B cell (primary cell): Measurements from ENCODE around the gene RBM19. TPM values are rescaled to one million over a fixed set of nuclear protein-coding genes. Genes with fewer than 3 reads are reported as not detected.

ENCODE experiments used
- ATAC-seq: fragments of 200-7000 bp; cut with Tn5 transposase; one replicate; pipeline ENCODE4 v1.10.0; 2021; ENCODE audit warnings: low read depth, mild to moderate bottlenecking, moderate number of reproducible peaks, moderate library complexity
- CTCF ChIA-PET: fragments of 350-600 bp; sonication (Branson Sonifier 250); formaldehyde crosslinking; loops from one replicate; lab custom pipeline; 2021; ENCODE audit warnings: antibody characterized with exemption, inconsistent platforms; lab: Charles Lee
- POLR2A ChIA-PET: fragments of 350-600 bp; sonication (Branson Sonifier 250); formaldehyde crosslinking; loops from one replicate; lab custom pipeline; 2021; ENCODE audit warnings: antibody characterized with exemption; lab: Charles Lee
- DNase-seq: peaks from one replicate; pipeline ENCODE4 v3.0.0; 2013
- H2AFZ ChIP-seq: 2 replicates; pipeline ENCODE4 v1.6.1; 2012; ENCODE audit warnings: mild to moderate bottlenecking, low read depth, low read length; ENCODE audit not compliant: insufficient read depth, poor library complexity, severe bottlenecking
- H3K27ac ChIP-seq, 2 donors: 1 replicate in 1 of 2; 2 replicates in 1 of 2; pipeline ENCODE4 v1.5.1; 2012 to 2013; ENCODE audit warnings: low read length in 2 of 2, mild to moderate bottlenecking in 2 of 2, moderate library complexity in 1 of 2
- H3K27me3 ChIP-seq, 4 experiments: fragments of 200-600 bp in 1 of 4; sonication (generic) in 1 of 4; replicated peaks in 1 of 4; 1 replicate in 2 of 4; 2 replicates in 2 of 4; pipeline versions ENCODE4 v1.6.1 to v1.7.0; 2013 to 2016; ENCODE audit warnings: low read length in 3 of 4, mild to moderate bottlenecking in 2 of 4, mixed read lengths in 1 of 4, moderate library complexity in 1 of 4; ENCODE audit not compliant: insufficient read depth in 4 of 4, control insufficient read depth in 3 of 4; ENCODE audit errors: control extremely low read depth in 1 of 4
- H3K36me3 ChIP-seq, 2 experiments: replicated peaks in 1 of 2; 1 replicate in 1 of 2; 2 replicates in 1 of 2; pipeline versions ENCODE4 v1.6.1 to v1.7.1; 2013; ENCODE audit warnings: low read length in 1 of 2; ENCODE audit not compliant: insufficient read depth in 2 of 2, control insufficient read depth in 1 of 2; ENCODE audit errors: control extremely low read depth in 1 of 2, extremely low read depth in 1 of 2
- H3K4me1 ChIP-seq, 2 donors: fragments of 200-600 bp in 1 of 2; sonication (generic) in 1 of 2; 1 replicate in 1 of 2; 2 replicates in 1 of 2; pipeline versions ENCODE4 v1.5.1 to v1.6.1; 2013 to 2017; ENCODE audit warnings: low read length in 2 of 2; ENCODE audit not compliant: control insufficient read depth in 2 of 2, insufficient read depth in 2 of 2
- H3K4me2 ChIP-seq: replicated peaks from 2 replicates; pipeline ENCODE3; 2012; ENCODE audit warnings: mild to moderate bottlenecking, low read depth, low read length; ENCODE audit not compliant: poor library complexity, severe bottlenecking
- H3K4me3 ChIP-seq, 5 experiments: fragments of 200-600 bp in 1 of 5; sonication (generic) in 1 of 5; 1 replicate in 3 of 5; 2 replicates in 2 of 5; pipeline versions ENCODE4 v1.5.1 to v1.7.0; 2011 to 2016; ENCODE audit warnings: low read length in 4 of 5, mild to moderate bottlenecking in 4 of 5, low read depth in 2 of 5, control low read depth in 1 of 5, moderate library complexity in 1 of 5; ENCODE audit not compliant: insufficient read depth in 1 of 5; ENCODE audit errors: control extremely low read depth in 1 of 5, extremely low read depth in 1 of 5
- H3K79me2 ChIP-seq: fragments of 200-600 bp; sonication (generic); one replicate; pipeline ENCODE4 v1.6.0; 2016; ENCODE audit warnings: low read length; ENCODE audit not compliant: control insufficient read depth, insufficient read depth
- H3K9ac ChIP-seq: fragments of 200-600 bp; sonication (generic); 2 replicates; pipeline ENCODE4 v1.6.1; 2017; ENCODE audit warnings: mild to moderate bottlenecking, low read length, moderate library complexity
- H3K9me3 ChIP-seq, 3 donors: one replicate each; pipeline versions ENCODE4 v1.6.1 to v1.7.1; 2013; ENCODE audit warnings: low read length in 2 of 3; ENCODE audit not compliant: control insufficient read depth in 2 of 3, insufficient read depth in 1 of 3; ENCODE audit errors: control extremely low read depth in 1 of 3
- H4K20me1 ChIP-seq: 2 replicates; pipeline ENCODE4 v1.6.0; 2012; ENCODE audit warnings: mild to moderate bottlenecking, low read length; ENCODE audit not compliant: insufficient read depth, control insufficient read depth, poor library complexity, severe bottlenecking
- H3K27ac Mint-ChIP-seq: one replicate; pipeline ENCODE4 v1.8.0; 2021; ENCODE audit warnings: mixed read lengths
- H3K27me3 Mint-ChIP-seq: one replicate; pipeline ENCODE4 v1.8.0; 2021; ENCODE audit warnings: mixed read lengths
- H3K4me1 Mint-ChIP-seq: one replicate; pipeline ENCODE4 v1.8.0; 2021; ENCODE audit warnings: mixed read lengths
- H3K4me3 Mint-ChIP-seq: one replicate; pipeline ENCODE4 v1.8.0; 2021; ENCODE audit warnings: mixed read lengths
- H3K9me3 Mint-ChIP-seq: one replicate; pipeline ENCODE4 v1.8.0; 2022; ENCODE audit warnings: mixed read lengths; ENCODE audit not compliant: insufficient read depth
- CTCF ChIP-seq: fragments of 200-600 bp; IDR thresholded peaks from one replicate; pipeline ENCODE4 v1.8.0; 2022; ENCODE audit warnings: antibody characterized with exemption, mild to moderate bottlenecking
- EZH2 ChIP-seq: IDR thresholded peaks from 2 replicates; pipeline ENCODE4 v1.6.1; 2012; ENCODE audit warnings: borderline replicate concordance, low read depth, mild to moderate bottlenecking, moderate library complexity, low read length; ENCODE audit not compliant: insufficient read depth, poor library complexity, severe bottlenecking
- WGBS: methylation state at CpG from one replicate; pipeline ENCODE4 v1.1.5; 2013; ENCODE audit warnings: missing lambda C conversion rate; ENCODE audit not compliant: insufficient coverage; 5-methylcytosine and 5-hydroxymethylcytosine counted together
- intact Hi-C: fragments of 100-400 bp; cut with micrococcal nuclease; formaldehyde crosslinking; loops from one replicate; pipeline ENCODE4 v1.10.0; 2022
- polyA plus RNA-seq: library from polyadenylated mRNA; depleted of rRNA; stranded (reverse); fragments of >200 nt; gene quantifications from 2 replicates; pipeline ENCODE4 v1.2.3, GENCODE V29; 2012
- total RNA-seq, 2 donors: library from RNA; stranded (reverse); fragments of 120-200 nt in 1 of 2; gene quantifications; 1 replicate in 1 of 2; 2 replicates in 1 of 2; pipeline versions ENCODE4 v1.2.3 to v1.2.4, GENCODE V29; 2013 to 2022

RBM19 gene
- total and polyA plus RNA-seq, 2 donors (not counting 1 experiment from before 2014, with no cell fraction given) = 43.1 to 90.0 TPM

- Histone ChIP-seq H3K27ac (no peak overlapping the region), H3K4me3 (no peak overlapping the region), H4K20me1 (no peaks in the 10 kb centered on the region), H3K9me3 (peaks cover 0 to 8% (median 0%) of the 10 kb centered on the region in 3 donors), H3K4me1 (no peaks in the 10 kb centered on the region), H3K36me3 (no peaks in the 10 kb centered on the region), H2AFZ (no peak overlapping the region), H3K9ac (no peak overlapping the region), H3K4me2 (no peak overlapping the region), H3K27me3 (no peaks in the 10 kb centered on the region), H3K79me2 (no peaks in the 10 kb centered on the region)
- ChIA-PET POLR2A (no interaction called here), CTCF (no interaction called here)
- TF ChIP-seq CTCF = no peak
- TF ChIP-seq EZH2 = no peak
- intact Hi-C loops = no loop called here
- no peaks in the 10 kb centered on the region for H3K27me3 Mint-ChIP-seq
- H3K9me3 Mint-ChIP-seq = no peaks in the 10 kb centered on the region
- no peaks in the 10 kb centered on the region for H3K4me1 Mint-ChIP-seq
- 71% methylated on average over 7 of the region's 17 CpGs for WGBS
- no peak for ATAC-seq
- no peak overlapping the region for H3K27ac Mint-ChIP-seq
- DNase-seq = no peak
- H3K4me3 Mint-ChIP-seq = no peak overlapping the region
These were observed 171.4 kb downstream of the RBM19 start for GRCh38 chr12:113794774-113795173.

- ChIA-PET POLR2A (no interaction called here), CTCF (no interaction called here)
- H3K9me3 Mint-ChIP-seq = no peaks in the 10 kb centered on the region
- no peaks in the 10 kb centered on the region for H3K27me3 Mint-ChIP-seq
- no peak overlapping the region for H3K27ac Mint-ChIP-seq
- DNase-seq (no peak), ATAC-seq (no peak)
- no peaks in the 10 kb centered on the region for H3K4me1 Mint-ChIP-seq
- no peaks in the 10 kb centered on the region for H3K36me3 ChIP-seq
- no peak overlapping the region for H3K9ac ChIP-seq
- intact Hi-C loops = no loop called here
- no peak overlapping the region for H3K4me3 ChIP-seq
- no peak overlapping the region for H2AFZ ChIP-seq
- H3K27me3 ChIP-seq = no peaks in the 10 kb centered on the region
- no peaks in the 10 kb centered on the region for H3K4me1 ChIP-seq
- peaks cover 0 to 8% (median 0%) of the 10 kb centered on the region in 3 donors for H3K9me3 ChIP-seq
- TF ChIP-seq CTCF (no peak), EZH2 (no peak)
- no peaks in the 10 kb centered on the region for H4K20me1 ChIP-seq
- H3K27ac ChIP-seq = no peak overlapping the region
- no peaks in the 10 kb centered on the region for H3K79me2 ChIP-seq
- WGBS = 88% methylated on average over 7 of the region's 9 CpGs
- no peak overlapping the region for H3K4me2 ChIP-seq
- no peak overlapping the region for H3K4me3 Mint-ChIP-seq
These were observed 172.9 kb downstream of the RBM19 start for GRCh38 chr12:113793250-113793649.
